Measurements from ENCODE around the gene SPOCK2.

DNA sequence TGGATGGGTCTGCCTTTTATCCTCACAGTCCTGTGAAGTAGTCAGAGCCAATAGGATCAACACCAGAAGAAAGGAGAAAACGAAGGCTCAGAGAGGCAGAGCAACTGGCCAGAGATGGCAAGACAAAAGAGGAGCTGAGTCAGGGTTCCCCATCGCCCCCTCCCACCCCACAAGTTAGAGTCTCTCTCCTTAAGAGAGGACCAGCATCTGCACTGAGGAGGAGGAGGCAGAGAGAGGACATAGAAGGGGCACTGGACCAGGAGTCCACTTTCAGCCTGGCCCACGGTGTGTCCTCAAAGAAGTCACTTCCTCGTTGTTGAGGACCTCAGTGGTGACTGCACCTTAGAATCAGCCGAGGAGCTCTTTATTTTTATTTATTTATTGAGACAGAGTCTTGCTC lies 11.6 kb downstream of the SPOCK2 start:
- TF ChIP-seq CTCF (IDR thresholded peaks at IDR 0.05; ENCODE audit: poor library complexity, severe bottlenecking) (no peak), RAD21 (conservative IDR thresholded peaks at IDR 0.05) (no peak), POLR2AphosphoS5 (IDR thresholded peaks at IDR 0.05) (no peak), EP300 (conservative IDR thresholded peaks at IDR 0.05; ENCODE audit: poor library complexity, severe bottlenecking) (no peak), EZH2 (IDR thresholded peaks at IDR 0.05; ENCODE audit: borderline replicate concordance, insufficient read depth, low read length, poor library complexity, severe bottlenecking) (no peak), MXI1 (conservative IDR thresholded peaks at IDR 0.05; ENCODE audit: poor library complexity, severe bottlenecking) (no peak)
